Activated CD4-positive, alpha-beta T cell treated with anti-CD3 and anti-CD28 coated beads, Interleukin-2, Interleukin-4, amounts not matched to agents 100 ng/mL and 50 ng/mL, durations not matched to agents 16 hours and 8 hours (primary cell): ENCODE data around the gene RBM47.

Source experiments
- DNase-seq: peaks from one replicate; pipeline ENCODE4 v3.0.0-alpha.2; 2020; ENCODE audit warnings: low spot score

Gene RBM47

DNA sequence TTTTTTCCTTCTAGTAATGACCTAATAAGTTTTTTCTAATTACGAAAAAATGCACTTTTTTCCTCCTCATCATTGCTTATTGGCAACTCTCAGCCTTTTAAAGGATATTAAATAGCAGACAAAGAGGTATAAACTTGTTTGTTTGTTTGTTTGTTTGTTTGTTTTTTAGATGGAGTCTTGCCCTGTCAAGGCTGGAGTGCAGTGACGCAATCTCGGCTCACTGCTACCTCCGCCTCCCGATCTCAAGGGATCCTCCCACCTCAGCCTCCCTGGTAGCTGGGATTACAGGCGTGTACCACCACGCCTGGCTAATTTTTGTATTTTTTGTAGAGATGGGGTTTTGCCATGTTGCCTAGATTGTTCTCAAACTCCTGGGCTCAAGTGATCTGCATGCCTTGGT lies 6.0 kb downstream of the RBM47 start:
- DNase-seq = no peak

DNA sequence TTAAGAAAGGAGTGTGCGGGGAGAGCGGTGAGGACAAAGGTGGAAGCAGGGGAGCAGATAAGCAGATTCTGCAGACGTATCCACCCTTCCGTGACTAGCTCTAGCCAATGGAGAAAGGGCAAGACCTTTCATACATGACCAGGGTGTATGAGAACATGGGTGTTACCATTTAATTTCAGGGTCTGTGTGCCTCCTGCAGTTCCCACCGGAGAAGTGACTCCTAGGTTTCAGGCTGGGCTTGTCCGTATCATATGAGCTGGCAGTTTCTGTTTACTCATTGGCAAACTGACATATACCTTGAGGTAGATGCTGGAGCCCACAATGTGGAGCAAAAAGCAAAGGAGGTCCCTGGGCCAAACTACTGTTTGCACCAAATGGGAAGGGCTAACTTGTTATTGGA lies 6.8 kb downstream of the RBM47 start:
- DNase-seq = peak; percentile 72

GRCh38 chr4:40621592-40622512 lies 7.8 kb downstream of the RBM47 start:
- peak; percentile 79 for DNase-seq

DNA sequence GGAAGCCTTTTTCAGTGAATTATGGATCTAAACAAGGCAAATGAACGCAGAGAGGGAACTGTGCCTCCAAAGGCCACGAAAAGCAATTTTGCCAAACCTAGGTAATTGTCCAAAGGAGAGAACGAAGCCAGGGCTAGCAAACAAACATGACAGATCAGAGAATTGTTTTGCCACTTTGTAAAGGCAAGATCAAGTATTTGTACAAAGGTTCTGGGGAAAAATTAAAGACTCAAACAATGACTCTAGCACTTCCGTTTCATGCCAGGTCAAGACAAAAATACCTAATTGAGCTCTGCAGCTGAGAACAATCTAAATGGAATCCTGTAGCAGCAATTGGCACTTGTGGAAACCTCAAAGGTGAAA lies 8.5 kb downstream of the RBM47 start:
- DNase-seq = no peak

- no peak for DNase-seq
These were observed 10.1 kb downstream of the RBM47 start for GRCh38 chr4:40619600-40619999.

DNA sequence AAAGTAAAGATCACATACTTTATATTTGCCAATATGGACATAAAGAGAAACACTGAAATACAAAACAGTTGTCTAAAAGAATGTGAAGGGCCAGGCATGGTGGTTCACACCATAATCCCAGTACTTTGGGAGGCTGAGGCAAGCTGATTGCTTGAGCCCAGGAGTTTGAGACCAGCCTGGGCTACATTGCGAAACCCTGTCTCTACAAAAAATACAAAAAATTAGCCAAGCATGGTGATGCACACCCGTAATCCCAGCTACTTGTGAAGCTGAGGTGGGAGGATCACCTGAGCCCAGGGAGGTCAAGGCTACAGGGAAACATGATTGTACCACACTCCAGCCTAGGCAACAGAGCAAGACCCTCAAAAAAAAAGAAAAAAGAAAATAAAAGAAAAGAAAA lies 11.8 kb downstream of the RBM47 start:
- no peak for DNase-seq

- no peak for DNase-seq
These were observed 15.6 kb downstream of the RBM47 start for GRCh38 chr4:40614031-40614430.

GRCh38 chr4:40613456-40613855 lies 16.2 kb downstream of the RBM47 start:
- no peak for DNase-seq

- no peak for DNase-seq
These were observed 16.8 kb downstream of the RBM47 start for GRCh38 chr4:40612831-40613230.

DNA sequence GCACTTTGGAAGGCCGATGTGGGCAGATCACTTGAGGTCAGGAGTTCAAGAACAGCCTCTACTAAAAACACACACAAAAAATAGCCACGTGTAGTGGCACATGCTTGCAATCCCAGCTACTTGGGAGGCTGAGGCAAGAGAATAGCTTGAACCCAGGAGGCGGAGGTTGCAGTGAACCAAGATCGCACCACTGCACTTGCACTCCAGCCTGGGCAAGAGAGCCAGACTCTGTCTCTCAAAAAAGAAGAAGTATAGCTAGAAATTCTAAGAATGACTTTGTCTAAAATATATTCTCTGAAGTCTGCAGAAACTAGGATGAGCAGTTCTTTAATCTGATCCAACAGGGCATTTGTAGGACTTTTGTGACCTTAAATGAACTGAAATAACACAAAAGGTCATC lies 17.4 kb downstream of the RBM47 start:
- no peak for DNase-seq

GRCh38 chr4:40608628-40609027 lies 21.0 kb downstream of the RBM47 start:
- no peak for DNase-seq

DNA sequence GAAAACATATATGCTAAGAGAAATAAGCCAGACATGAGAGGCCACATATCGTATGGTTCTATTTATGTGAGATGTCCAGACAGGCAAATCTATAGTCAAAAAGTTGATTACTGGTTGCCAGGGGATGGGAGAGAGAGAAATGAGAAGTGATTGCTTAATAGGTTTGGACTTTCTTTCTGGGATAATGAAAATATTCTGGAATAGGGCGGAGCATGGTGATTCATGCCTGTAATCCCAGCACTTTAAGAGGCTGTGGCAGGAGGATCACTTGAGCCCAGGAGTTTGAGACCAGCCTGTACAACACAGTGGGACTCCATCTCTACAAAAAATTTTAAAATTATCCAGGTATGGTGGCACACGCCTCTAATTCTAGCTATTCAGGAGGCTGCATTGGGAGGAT lies 22.4 kb downstream of the RBM47 start:
- DNase-seq = no peak

GRCh38 chr4:40606239-40606767 lies 23.4 kb downstream of the RBM47 start:
- DNase-seq = no peak

- DNase-seq = no peak
These were observed 26.4 kb downstream of the RBM47 start for GRCh38 chr4:40603281-40603680.

- DNase-seq = no peak
These were observed 28.0 kb downstream of the RBM47 start for GRCh38 chr4:40601641-40602040.

- DNase-seq = no peak
These were observed 28.8 kb downstream of the RBM47 start for GRCh38 chr4:40600850-40601249.

DNA sequence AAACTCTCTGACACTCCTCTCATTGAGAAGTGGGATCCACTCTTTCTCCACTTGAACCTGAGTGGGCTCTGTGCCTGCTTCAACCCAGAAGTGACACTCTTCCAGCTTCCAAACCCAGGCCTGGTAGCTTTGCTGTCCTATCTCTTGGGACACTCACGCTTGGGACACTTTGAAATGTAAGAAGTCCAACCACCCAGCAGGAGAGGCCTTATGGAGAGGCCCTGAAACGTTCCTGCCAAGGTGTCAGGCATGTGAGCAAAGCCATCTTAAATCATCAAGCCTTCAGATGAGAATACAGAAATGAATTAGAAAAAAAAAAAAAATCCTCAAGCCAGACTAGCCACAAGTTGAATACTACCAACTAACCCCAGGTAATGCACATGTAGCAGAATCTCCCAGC lies 30.2 kb downstream of the RBM47 start:
- no peak for DNase-seq

- no peak for DNase-seq
These were observed 33.1 kb downstream of the RBM47 start for GRCh38 chr4:40596522-40596921.

- DNase-seq = no peak
These were observed 33.7 kb downstream of the RBM47 start for GRCh38 chr4:40595981-40596380.

DNA sequence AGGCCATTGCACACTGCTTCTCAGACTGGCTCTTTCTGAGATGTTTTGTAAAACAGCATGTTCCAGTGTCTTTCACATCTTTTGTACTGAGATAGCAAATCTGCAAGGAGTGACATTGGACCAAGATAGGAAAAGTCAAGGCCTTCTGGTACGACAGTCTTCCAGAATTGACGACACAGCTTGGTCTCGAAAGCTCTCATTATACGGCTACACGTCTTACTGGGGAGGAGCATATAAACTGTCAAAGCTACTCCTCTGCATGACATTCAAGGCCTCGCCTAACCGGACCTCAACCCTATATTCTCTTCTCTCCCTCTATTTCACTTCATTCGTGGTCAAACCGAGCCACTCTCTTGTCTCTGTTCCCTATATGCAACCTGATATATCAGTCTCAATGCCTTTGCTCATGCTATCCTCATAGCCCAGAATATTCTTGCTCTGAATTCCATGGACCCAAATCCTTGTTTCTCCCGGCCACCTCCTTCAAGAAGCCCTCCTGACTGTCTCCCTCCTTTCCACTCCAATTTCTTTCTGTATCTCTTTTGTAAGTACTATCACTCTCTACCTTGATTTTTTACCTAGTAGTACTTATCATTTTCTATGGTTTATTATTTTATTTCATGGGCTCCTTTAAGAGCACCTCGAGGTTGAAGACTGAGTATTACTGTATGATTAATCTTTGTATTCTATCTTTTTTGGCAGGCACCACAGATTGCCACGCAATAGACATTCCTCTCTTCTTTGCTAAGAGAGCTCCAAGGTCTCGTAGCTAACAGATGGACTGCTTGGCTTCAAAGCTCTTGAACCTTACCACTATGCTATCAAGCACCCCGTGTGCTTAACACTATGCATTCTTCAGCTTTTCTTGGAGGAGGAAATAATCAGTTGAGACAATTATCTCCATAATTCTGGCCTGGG lies 35.1 kb downstream of the RBM47 start:
- no peak for DNase-seq

DNA sequence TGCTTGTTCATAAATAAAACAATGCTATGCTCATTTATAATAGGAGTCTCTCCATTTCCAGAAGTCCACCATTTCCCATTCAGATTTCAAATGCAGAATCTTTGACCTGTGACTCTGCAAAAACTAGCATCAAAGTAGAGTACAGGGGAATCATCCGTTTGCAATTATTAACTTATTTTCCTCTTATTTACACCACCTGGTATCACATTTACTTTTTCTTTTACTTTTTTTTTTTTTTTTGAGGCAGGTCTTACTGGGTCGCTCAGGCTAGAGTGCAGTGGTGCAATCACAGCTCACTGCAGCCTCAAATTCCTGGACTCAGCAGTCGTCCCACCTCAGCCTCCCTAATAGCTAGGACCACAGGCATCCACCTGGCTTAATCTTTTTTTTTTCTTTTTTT lies 37.6 kb downstream of the RBM47 start:
- DNase-seq = no peak

DNA sequence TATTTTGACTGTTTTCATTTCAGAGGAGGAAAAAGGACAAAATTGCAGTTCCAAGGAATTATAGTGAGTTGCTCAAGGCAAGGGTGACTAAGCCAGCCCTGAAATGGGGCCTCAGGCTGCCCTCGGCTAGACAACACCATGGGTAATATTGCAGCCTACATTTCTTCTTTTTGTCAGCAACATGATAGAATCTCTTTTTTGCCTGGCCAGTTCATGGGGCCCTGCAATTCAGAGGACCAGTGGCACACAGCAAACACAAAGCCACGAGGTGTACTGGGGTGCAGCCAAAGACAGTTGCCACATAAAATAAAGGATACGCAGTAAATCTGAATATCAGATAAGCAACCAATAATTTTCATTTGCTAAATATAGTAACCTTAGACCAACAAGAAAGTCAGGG lies 41.8 kb downstream of the RBM47 start:
- no peak for DNase-seq

- no peak for DNase-seq
These were observed 42.3 kb downstream of the RBM47 start for GRCh38 chr4:40587351-40587750.
